Stimulated activated CD4-positive, alpha-beta T cell treated with anti-CD3 and anti-CD28 coated beads, TNF-alpha, amount 100 ng/mL, for 1 hour (primary cell): Measurements from ENCODE around the gene NOL12.

ENCODE experiments used
- DNase-seq, 3 donors: peaks; one replicate each; pipeline ENCODE4 v3.0.0-alpha.2; 2020; ENCODE audit warnings: low read depth in 3 of 3, low spot score in 1 of 3

Gene NOL12

GRCh38 chr22:37741312-37741795 lies 55.2 kb downstream of the NOL12 start:
- DNase-seq = no peak

- no peak for DNase-seq
Measured at GRCh38 chr22:37742376-37743171, 56.4 kb downstream of the NOL12 start.
